HepG2 (cell line): Measurements from ENCODE around the gene SERINC2. TPM values are rescaled to one million over a fixed set of nuclear protein-coding genes. Genes with fewer than 3 reads are reported as not detected.

Experiments used
- ATF7-NPFF ChIP-seq: sonication (generic); formaldehyde crosslinking; IDR thresholded peaks from 2 replicates; pipeline ENCODE4 v1.8.1; 2023; ENCODE audit warnings: mild to moderate bottlenecking, low read depth, missing genetic modification reagents, moderate library complexity
- BORCS8-MEF2B ChIP-seq: sonication (generic); formaldehyde crosslinking; IDR thresholded peaks from 2 replicates; pipeline ENCODE4 v1.8.0; 2022; ENCODE audit warnings: mild to moderate bottlenecking, missing genetic modification reagents
- CEBPZ ChIP-seq: IDR thresholded peaks from 2 replicates; pipeline ENCODE4 v1.6.1; 2012; ENCODE audit warnings: low read length, improper control_type of control experiment
- FOXJ3 ChIP-seq: sonication (generic); formaldehyde crosslinking; IDR thresholded peaks from 2 replicates; pipeline ENCODE4 v1.4.0; 2020; ENCODE audit warnings: missing genetic modification reagents, mild to moderate bottlenecking, borderline replicate concordance
- JARID2 ChIP-seq: sonication (generic); formaldehyde crosslinking; IDR thresholded peaks from 2 replicates; pipeline ENCODE4 v1.8.1; 2023; ENCODE audit warnings: missing genetic modification reagents, inconsistent platforms; ENCODE audit not compliant: insufficient replicate concordance
- JDP2 ChIP-seq: sonication (generic); formaldehyde crosslinking; IDR thresholded peaks from 2 replicates; pipeline ENCODE4 v1.8.1; 2022; ENCODE audit warnings: missing genetic modification reagents, borderline replicate concordance
- NFATC3 ChIP-seq: sonication (generic); formaldehyde crosslinking; IDR thresholded peaks from 2 replicates; pipeline ENCODE4 v1.5.1; 2020; ENCODE audit warnings: mild to moderate bottlenecking, missing genetic modification reagents
- PHF21A ChIP-seq: sonication (generic); formaldehyde crosslinking; IDR thresholded peaks from 2 replicates; pipeline ENCODE4 v1.5.0; 2020; ENCODE audit warnings: mild to moderate bottlenecking, missing genetic modification reagents
- PRMT3 ChIP-seq: sonication (generic); formaldehyde crosslinking; IDR thresholded peaks from 2 replicates; pipeline ENCODE4 v1.8.1; 2022; ENCODE audit warnings: low read depth, mild to moderate bottlenecking, moderate library complexity, missing genetic modification reagents, borderline replicate concordance
- RAD51 ChIP-seq: fragments of 450-650 bp; IDR thresholded peaks from 2 replicates; pipeline ENCODE4 v1.6.1; 2016; ENCODE audit warnings: borderline replicate concordance
- RCOR2 ChIP-seq: IDR thresholded peaks from 2 replicates; pipeline ENCODE4 v1.6.1; 2016; ENCODE audit warnings: missing biosample characterization, missing genetic modification reagents
- SNRNP70 ChIP-seq: fragments of 200-400 bp; formaldehyde crosslinking; IDR thresholded peaks from 2 replicates; pipeline ENCODE4 v1.6.1; 2017; ENCODE audit warnings: mild to moderate bottlenecking, low read depth, low read length, moderate library complexity
- TOE1 ChIP-seq: sonication (generic); formaldehyde crosslinking; IDR thresholded peaks from 2 replicates; pipeline ENCODE4 v1.4.0; 2020; ENCODE audit warnings: mild to moderate bottlenecking, missing genetic modification reagents
- ZHX1 ChIP-seq: sonication (generic); formaldehyde crosslinking; IDR thresholded peaks from 2 replicates; pipeline ENCODE4 v1.8.1; 2022; ENCODE audit warnings: low read depth, mild to moderate bottlenecking, missing genetic modification reagents
- ZNF205 ChIP-seq: IDR thresholded peaks from 2 replicates; pipeline ENCODE4 v1.6.1; 2018; ENCODE audit warnings: missing biosample characterization, missing genetic modification reagents
- ZNF329 ChIP-seq: sonication (generic); formaldehyde crosslinking; IDR thresholded peaks from 2 replicates; pipeline ENCODE4 v1.9.0; 2021; ENCODE audit warnings: low read depth, mild to moderate bottlenecking, missing genetic modification reagents
- ZNF609 ChIP-seq: sonication (generic); formaldehyde crosslinking; IDR thresholded peaks from 2 replicates; pipeline ENCODE4 v1.4.0; 2020; ENCODE audit warnings: mild to moderate bottlenecking, missing genetic modification reagents, borderline replicate concordance
- ZNF740 ChIP-seq: sonication (generic); formaldehyde crosslinking; IDR thresholded peaks from 2 replicates; pipeline ENCODE4 v1.4.0; 2020; ENCODE audit warnings: missing genetic modification reagents
- ZSCAN29 ChIP-seq: sonication (generic); formaldehyde crosslinking; conservative IDR thresholded peaks from 2 replicates; pipeline ENCODE4 v1.4.0; 2020; ENCODE audit warnings: mild to moderate bottlenecking, missing genetic modification reagents
- polyA plus RNA-seq, 8 experiments: library from polyadenylated mRNA; depleted of rRNA in 3 of 8; stranded (reverse) in 7 of 8; unstranded in 1 of 8; fragments of >200 nt; fragmentation: Illumina TruSeq in 4 of 8; extraction: Trizol in 4 of 8; gene quantifications; 2 replicates each; pipeline versions ENCODE4 v1.2.1 to v1.2.3, GENCODE V29; 2011 to 2016; ENCODE audit warnings: low read depth in 4 of 8, missing spikeins in 1 of 8, mixed read lengths in 1 of 8; ENCODE audit not compliant: insufficient read depth in 1 of 8
- total RNA-seq, 5 experiments: library from RNA; depleted of rRNA; stranded (reverse); fragments of >200 nt; fragmentation: Illumina TruSeq; extraction: Trizol; gene quantifications; 2 replicates each; pipeline ENCODE4 v1.2.3, GENCODE V29; 2016; ENCODE audit warnings: low read depth in 1 of 5

SERINC2 gene
- total and polyA plus RNA-seq, 2 of the 13 experiments (the other 11 are each of a cell fraction or from before 2014, with no cell fraction given), result 4.8 to 126 TPM

- TF ChIP-seq FOXJ3 (CRISPR knock-in tag) (no peak), ZNF740 (CRISPR knock-in tag) (no peak), ATF7-NPFF (no peak), PHF21A (CRISPR knock-in tag) (no peak), RCOR2 (CRISPR knock-in tag) (no peak), TOE1 (no peak), JARID2 (CRISPR knock-in tag) (no peak), NFATC3 (CRISPR knock-in tag) (no peak), ZSCAN29 (CRISPR knock-in tag) (no peak), RAD51 (no peak), CEBPZ (no peak), ZNF329 (CRISPR knock-in tag) (no peak), ZNF609 (CRISPR knock-in tag) (0 out of 2 replicates have a peak, but pooled peaks have one; percentile 27), ZHX1 (CRISPR knock-in tag) (no peak), BORCS8-MEF2B (CRISPR knock-in tag) (no peak), PRMT3 (CRISPR knock-in tag) (no peak), JDP2 (CRISPR knock-in tag) (no peak), ZNF205 (no peak), SNRNP70 (no peak)
Measured at GRCh38 chr1:31437433-31438037, 24.5 kb downstream of the SERINC2 start (continued).
